GM21390 (cell line): ENCODE measurements around the gene PEA15.

Experiments
- ATAC-seq: cut with Tn5 transposase; IDR thresholded peaks from one replicate; pipeline ENCODE4 v1.9.1; 2021; ENCODE audit not compliant: unreplicated experiment

PEA15 gene

DNA sequence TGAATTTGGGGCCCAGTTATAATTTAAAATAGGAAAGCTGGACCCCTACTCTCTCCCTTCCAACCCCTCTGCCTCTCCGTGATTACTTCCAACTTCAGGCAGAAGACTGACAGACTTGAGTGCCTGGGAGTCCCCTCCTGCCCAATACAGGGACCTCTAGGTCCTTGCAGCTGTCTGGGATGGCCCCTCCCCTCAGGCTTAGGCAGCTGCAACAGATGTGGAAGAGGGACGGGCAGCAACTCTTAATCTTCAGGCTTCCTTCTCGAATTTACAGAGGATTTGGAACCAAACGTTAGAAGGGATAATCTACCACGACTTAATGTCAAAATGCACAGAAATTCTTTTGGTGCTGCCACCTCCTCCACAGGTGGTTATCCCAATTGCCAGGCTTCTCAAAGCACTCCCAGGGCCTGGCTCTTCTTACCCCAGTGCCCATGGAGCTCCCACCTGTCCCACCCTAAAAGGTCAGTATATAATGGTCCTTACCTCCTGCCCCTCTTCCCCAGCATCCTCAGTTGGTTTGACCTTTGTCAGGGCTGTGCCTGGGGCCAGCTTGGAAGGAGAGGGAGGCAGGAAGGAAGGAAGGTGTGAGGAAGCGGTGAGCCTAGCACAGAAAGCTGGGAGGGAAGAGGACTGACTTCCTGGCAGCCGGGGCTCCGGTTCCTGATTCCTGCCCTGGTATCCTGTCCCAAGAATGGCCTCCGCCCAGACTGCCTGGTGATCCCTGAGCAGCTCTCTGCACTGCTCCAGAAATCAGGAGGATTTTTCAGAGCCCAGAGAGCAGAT lies 2.8 kb downstream of the PEA15 start:
- no peak for ATAC-seq

DNA sequence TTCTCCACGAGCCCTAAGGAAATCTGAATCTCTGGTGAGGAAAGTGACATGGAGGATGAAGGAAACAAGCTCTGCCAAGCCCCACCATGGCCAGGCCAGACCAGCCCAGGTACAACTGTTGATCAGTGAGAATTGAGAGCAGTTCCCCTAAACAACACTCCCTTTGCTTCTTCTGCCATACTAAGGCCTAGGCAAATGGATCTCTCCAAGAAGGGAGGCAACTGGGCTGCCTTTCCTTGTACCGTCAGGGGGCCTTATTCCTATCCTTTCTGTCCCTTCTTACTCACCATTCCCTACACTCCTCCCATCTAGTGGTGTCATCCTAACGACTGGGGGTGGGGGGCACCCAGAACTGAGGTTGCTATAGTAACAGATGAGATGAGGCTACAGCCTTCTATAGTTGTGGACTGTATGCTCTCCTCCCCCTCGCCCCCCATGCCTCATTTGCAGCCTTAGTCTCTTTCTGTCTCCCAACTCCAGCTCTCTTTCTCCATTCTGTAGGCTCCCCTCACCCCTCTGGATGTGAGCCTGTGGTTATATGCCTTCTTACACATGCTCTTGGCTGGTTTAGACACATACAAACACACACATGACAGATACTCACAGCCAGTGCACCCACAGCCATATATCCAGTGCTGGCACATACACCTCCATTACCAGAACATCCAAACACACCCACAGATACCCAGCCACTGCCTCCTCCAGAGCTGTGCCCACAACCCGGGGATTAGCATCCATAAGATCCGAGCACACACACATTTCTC lies 3.6 kb downstream of the PEA15 start:
- ATAC-seq, result no peak

DNA sequence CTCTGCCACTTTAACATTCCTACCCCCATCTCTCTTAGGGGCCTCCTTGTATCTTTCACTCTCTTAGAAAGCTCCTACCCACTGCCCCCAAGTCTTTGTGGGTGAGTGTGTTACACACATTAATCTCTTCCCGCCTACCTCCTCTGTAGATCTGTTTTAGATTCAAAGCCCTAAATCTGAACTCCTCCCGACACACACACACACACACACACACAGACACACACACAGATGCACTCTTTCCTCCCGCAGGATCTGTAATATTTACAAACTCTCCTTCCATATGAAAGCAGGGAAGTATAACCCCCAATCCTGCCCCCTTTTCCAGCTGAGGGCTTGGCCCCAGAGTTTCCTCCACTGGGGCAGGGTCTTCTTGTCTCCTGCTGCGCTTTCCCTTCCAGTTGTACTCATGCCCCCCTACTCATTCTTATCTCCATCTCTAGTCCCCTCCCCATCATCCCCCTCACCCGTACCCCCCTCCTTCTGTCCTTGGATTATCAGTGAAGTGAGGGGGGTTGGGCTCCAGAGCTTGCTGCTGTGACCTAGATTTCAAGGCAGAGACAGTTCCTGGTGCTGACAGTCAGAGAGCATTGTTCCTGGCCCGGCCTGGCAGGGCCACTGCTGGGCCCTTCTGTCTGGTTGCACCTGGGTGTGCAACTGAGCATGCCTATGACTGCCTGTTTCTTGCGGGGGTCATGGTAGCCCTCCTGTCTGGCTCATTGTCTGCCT lies 4.3 kb downstream of the PEA15 start:
- no peak for ATAC-seq

DNA sequence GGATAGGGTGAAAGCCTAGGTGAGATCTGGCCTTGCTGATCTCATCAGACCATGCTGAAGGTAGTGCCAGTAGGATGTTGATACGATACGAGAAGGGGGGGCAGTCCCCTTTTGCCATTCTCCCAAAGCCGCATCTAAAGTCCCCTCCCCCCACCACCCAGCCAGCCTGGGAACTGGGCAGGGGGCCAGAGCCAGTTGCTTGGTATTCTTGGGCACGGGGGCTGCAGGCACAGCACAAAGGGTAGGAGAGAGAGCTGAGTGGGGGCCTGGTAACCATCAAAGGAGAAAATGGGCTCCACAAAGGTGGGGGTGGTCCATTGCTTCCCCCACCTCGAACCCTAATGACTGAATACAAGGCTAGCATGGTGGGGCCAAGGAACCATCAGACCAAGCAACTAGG lies 5.4 kb downstream of the PEA15 start:
- ATAC-seq, result no peak

DNA sequence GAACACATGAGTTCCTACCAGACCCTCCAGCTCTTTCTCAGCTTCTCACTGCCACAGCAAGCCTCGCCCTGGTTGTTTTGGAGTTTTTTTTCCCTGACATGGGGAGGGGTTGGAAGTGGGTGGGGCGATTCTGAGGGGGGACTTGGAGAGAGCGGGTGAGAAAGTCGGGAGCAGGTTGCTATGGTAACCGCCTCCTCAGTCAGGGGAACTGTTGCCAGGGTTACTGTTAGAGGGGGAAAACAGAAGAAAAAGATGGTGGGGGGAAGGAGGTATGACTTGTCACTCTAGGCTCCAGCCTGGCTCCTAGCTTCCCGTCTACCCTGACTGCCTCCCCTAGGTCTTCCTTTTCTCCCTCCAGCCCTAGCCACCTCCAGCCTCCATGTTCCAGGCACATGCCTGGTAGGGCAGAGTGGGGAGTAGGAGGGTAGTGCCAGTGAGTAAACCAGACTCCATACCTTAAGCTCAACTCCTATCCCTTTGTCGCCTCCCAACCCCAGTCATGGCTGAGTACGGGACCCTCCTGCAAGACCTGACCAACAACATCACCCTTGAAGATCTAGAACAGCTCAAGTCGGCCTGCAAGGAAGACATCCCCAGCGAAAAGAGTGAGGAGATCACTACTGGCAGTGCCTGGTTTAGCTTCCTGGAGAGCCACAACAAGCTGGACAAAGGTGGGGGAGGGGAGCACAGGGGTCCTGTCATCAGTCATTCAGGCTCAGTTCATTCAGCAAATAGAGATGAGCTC lies 6.0 kb downstream of the PEA15 start:
- no peak for ATAC-seq

DNA sequence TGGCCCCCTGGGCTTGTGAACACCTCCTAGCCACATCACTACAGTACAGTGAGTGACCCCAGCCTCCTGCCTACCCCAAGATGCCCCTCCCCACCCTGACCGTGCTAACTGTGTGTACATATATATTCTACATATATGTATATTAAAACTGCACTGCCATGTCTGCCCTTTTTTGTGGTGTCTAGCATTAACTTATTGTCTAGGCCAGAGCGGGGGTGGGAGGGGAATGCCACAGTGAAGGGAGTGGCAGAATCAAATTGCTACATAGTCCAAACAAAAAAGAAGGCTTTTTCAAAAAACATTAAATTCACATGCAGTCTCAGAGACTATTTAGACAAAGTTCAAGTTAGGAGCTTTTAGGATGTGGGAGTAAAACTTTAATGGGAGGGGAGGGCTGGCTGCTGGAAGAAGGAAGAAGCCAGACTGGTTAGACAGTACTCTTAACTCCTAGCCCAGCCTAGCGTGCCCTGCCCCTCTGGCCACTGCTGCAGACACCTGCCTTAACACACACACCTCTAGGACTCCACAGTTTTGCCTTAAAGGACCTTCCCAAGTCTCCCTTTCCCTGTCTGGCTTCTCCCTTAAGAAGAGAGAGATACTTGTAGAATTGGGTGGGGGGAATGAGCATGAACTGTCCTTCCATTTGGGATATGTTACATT lies 9.4 kb downstream of the PEA15 start:
- ATAC-seq, result no peak

DNA sequence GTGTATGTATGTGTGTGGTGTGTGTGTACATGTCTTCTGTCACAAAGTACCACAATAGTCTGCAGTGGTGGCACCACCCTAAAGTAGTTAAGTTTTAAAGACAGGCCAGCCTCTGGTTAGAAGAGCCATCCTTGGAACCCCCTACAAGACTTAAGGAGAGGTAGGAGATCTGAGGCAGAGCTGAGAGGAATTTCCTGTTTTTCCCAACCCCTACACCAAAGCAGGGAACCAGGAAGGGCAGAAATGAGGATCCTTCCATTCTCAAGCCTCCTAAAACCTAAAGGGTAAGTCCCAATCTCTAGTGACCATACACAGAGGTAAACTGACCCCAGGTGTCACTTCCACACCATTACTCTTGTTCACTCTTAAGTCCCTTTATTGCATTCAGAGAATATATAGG lies 11.1 kb downstream of the PEA15 start:
- no peak for ATAC-seq

DNA sequence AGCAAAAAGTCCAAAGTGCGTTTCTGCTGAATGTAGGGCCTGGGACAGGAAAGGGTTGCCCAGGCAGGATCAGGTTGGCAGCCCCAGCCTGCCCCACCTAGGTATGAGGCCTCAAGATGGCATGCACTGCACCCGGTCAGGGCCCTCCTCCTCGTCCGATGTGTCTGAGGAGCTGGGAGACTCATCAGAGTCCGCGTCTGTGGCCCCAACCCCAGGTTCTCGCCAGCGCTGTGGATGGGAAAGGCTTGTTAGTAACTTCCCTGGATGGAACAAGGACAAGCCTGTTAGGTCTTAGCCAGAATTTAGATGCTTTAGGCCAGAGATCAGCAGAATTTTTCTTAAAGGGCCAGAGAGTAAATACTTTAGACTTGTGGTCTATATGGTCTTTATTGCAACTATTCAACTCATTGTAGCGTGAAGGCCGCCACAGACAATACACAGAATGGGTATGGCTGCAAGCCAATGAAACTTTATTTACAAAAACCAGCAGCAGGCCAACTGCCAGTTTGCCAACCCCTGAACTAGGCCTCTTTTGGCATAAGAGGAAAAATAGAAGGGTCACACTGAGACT lies 12.4 kb downstream of the PEA15 start:
- ATAC-seq, result no peak

DNA sequence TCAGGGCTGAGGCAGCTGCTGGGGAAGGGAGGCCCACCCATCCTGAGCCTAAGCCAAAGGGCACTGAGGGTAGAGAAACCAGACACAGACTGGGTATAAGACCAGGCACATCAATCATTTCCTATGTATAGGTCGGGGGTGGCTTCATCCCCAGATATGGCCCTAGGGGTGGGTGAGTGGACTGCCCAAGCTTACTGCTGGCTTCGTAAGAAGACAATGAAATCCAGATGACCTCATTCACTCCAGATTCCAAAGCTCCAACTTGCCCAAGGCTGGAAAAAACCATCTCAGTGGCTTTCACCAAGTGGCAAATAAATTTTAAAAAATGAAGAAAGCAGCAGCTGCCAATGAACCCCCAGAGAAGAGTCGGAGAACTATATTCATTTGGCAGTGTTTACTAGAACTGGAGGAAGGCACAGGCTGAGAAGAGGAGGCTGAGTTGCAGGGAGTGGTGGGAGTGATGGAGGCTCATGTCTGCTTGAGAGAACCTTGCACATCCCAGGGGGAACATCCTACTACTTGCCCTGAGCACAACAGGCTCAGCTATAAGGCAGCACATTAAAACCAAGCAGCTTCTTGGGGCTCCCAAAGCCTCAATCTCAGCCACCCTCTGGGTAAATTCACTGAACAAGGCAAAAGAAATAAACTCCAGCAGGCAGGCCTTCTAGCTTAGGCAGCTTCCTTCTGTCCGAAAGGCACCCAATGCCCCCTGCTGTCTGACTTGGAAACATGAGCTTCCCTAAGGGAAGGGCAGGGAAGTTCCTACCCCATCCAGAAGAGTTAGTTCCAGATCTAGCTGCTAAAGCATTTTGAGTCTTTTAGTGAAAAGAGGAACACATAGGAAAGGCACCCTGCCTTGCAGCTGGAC lies 14.1 kb downstream of the PEA15 start:
- no peak for ATAC-seq

DNA sequence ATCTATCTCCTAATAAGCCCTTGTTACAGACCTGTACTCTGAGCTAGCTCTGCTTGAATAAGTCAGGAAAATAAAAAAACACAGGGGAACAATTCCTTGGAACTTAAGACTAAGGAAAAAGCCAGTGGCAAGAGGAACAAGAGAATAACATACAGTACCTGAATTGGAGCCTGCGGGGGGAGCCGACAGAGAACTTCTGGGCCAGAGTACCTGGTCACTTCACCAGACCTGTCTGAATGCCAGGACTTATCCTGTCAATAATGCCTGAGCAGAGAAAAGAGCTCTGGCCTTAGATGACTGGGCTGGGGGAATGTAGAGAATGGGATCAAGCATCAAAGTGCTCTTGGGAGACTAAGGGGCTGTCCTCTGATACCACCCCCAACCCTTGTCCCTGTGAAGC lies 15.1 kb downstream of the PEA15 start:
- no peak for ATAC-seq

DNA sequence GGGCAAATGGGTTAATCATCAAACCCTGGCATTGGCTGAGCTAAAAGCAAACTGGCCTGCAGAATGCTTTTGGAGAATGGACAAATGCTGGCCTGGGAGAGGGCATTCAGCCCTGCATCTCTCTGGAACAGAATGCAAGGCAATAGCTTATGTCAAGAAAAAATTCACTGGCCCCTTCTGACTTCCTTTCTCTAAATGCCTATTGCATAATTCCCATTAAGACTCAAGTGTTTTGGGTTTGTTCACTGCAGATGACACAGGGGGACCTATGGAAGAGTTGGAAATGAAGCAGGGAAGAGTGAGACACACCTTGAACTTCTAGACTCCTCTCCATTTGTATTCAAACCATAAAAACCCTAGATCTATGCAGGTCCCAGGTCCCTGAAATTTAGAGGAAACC lies 15.9 kb downstream of the PEA15 start:
- no peak for ATAC-seq

DNA sequence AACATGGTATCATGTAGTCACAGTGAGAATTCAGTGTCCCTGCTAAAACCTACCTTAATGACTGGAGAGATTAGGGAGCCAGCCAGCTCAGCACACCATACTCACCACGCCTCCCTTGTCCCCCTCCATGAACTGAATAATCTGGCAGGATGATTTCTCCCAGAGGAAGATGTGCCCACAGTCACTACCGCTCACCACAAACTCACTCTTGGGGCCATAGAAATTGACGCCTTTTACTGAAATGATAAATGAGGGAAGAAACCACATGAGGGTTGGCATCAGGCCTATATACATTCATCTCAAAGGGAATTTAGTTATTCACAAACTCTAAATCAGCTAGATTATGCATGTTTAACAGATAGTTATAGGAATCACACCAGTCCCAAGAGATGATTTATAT lies 17.4 kb downstream of the PEA15 start:
- ATAC-seq, result no peak

DNA sequence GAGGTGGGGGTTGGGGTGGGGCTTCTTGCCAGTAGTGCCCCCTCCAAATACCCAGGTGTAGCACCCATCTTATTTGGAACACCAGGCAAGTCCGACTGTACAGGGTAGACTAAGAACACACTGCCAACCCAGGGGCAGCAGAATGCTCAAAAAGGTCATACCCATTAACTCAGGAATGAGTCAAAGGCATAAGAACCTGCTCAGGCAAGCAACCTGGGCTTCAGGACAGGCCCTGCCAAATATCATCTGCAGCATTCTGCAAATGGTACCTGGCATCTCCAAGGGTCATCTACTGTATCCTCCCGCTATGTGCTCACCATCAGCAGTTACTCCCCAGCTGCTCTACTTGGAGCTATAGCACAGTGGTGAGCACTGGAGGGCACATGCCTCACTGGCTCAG lies 19.4 kb downstream of the PEA15 start:
- no peak for ATAC-seq

DNA sequence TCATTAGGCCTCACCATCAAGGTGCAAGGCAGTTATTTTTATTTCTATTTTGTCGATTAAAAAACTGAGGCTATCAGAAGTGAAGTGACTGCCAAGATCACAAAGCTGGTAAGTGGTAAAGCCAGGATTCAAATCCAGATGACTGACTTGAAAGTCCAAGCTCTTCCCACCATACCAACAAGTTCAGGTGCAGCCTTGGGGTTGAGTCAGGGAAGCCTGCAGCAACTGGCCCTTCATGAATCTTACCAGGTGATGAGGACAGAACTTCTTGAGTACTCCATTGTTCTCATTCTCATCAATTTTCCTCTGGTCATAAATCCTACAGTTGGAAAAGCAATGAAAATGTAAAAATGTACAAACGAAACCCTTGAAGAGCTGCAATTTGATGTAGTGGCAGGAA lies 20.2 kb downstream of the PEA15 start:
- no peak for ATAC-seq

DNA sequence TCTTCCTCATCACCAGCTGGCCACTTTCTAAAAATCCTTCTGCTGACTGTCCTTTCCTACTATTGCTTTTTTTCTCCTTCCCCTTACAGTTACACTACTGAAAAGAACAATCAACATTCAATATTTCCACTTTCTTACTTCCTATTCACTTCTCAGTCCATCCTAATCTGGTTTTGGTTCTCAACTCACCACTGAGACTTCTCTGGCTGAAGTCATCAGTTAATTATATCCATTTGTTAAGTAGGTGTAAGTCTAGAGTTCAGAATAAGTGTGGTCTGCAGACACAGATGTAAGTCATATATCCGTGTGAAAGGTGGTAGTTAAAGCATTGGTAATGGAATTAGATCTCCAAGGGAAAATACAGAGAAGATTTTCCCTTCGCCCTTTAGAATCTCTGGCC lies 21.4 kb downstream of the PEA15 start:
- peak; percentile 73 for ATAC-seq

DNA sequence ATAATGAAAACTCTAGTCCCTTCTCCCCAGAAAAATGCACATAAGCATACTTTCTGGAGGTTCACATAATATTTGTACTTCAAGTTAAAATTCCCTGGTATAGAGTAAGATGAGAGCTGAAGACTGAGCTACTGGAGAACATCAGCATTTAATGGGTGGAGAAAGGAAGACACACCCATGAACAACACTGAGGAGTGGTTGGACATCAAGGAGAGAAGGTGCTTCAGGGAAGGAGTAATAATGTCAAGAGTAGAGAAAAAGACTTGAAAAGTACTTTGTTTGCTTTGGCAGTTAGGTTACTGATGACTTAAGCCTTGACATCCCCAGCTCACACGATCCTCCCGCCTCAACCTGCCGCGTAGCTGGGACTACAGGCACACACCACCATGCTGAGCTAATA lies 21.9 kb downstream of the PEA15 start:
- no peak for ATAC-seq

DNA sequence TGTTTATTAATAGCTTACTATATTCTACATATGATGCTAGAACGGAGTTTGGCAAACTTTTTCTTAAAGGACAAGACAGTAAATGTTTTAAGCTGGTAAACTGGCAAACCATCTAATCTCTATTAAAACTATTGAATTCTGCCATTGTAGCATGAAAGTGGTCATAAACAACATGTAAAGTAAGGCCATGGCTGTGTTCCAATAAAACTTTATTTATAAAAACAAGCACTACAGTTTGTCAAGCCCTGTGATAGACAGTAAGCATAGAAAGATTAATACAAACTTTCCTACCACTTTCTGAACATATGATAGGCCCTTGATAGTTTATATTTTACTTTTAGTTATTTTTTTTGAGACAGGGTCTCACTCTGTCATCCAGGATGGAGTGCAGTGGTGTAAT lies 22.4 kb downstream of the PEA15 start:
- ATAC-seq, result no peak

DNA sequence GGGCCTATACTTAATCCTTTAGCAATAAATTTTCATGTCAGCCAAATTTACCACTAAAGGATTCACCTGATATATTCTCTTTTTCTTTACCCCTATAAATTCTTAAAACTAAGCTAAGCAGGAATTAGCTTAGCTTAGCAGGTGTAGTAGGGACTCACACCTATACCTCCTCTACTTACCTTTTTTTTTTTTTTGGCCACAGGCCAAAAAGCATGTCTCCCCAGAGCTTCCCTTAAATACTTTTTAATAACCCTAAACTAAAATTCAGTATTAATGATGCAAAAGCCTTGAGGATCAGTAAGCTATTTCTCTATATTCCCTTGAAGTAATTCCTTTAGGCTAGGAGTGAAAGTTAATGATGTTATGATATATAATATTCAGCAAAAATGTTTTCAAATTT lies 23.2 kb downstream of the PEA15 start:
- ATAC-seq, result no peak

DNA sequence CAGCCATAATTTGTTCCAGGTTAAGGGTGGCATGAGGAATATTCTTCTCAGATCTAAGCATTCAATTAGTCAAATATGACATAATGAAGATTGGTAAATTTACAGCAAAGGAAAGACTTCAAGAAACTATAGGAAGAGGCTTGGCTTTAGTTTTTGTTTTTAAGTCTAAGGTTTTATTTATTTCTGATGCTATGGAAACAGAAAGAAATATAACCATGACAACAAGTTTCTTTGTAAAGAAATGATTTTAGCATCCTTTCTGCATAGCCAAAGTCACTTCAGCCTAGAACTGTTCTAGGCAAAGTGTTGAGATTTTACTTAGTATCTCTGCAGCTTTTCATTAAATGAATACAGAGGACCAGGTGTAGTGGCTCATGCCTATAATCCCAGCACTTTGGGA lies 27.7 kb downstream of the PEA15 start:
- ATAC-seq, result no peak
